ENCODE results near the gene KCNQ1.

The KCNQ1 gene

DNA sequence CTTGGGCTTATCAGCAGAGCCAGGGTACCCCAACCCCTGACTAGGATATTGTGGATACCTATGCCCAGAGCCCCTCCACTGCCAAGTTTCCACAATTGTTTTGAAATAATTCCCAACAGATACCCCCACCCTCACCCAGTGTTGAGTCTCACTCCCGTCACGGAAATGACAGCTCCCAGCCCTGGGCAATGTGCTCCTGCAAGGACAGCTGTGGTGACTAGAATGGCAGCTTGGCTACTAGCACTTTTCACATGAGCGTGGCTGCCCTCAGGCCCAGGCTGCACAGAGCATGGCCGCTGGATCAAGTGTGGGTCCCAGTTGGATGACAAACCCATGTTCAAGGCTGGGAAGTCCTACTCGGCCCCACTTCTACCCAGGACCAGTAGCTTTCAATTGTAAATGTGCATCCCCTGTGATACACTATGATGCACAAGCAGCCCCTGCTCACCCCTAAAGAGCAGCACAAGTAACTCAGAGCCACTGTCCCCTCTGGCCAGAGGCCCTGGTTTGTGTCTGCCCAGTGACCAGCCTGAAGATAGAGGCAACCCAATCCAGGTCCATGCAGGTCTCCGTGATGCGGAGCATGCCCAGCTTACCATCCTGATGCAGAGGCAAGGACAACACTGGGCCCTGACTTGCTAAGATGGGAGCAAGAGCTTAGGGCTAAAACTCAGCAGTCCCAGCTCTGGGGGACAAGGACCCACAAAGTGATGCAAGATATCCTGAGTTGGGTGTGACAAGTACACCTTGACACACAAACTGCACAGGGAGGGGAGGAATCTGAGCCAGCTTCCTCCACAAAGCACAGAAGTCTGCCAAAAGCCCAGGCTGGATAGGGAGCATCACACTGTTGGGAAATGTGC is 241.8 kb downstream of the KCNQ1 start:
- Histone ChIP-seq H3K4me1 (ENCODE audit: insufficient read depth, low read length) (no peaks in the 10 kb centered on the region), H3K79me2 (ENCODE audit: insufficient read depth, low read length) (no peaks in the 10 kb centered on the region), H3K27ac (ENCODE audit: low read length) (no peak overlapping the region), H4K20me1 (ENCODE audit: insufficient read depth, low read length) (peaks cover 16% of the 10 kb centered on the region), H2AFZ (ENCODE audit: low read depth, low read length) (no peak overlapping the region), H3K9me3 (ENCODE audit: insufficient read depth, low read length, severe bottlenecking) (no peaks in the 10 kb centered on the region), H3K27me3 (ENCODE audit: insufficient read depth, low read length, poor library complexity) (no peaks in the 10 kb centered on the region), H3K36me3 (ENCODE audit: insufficient read depth, low read length) (no peaks in the 10 kb centered on the region), H3K9ac (ENCODE audit: low read depth, low read length) (no peak overlapping the region), H3K4me3 (ENCODE audit: low read depth in 1 of 2, low read length in 2 of 2) (no peak overlapping the region), H3K4me2 (ENCODE audit: insufficient read depth, low read length) (no peak overlapping the region)
- ATAC-seq (ENCODE audit: insufficient read depth, low read depth) (no peak), DNase-seq (no peak)
- no peak for TF ChIP-seq EZH2 (IDR thresholded peaks at IDR 0.05; ENCODE audit: borderline replicate concordance, low read depth, low read length, severe bottlenecking)
- TF ChIP-seq, protein P1, sequence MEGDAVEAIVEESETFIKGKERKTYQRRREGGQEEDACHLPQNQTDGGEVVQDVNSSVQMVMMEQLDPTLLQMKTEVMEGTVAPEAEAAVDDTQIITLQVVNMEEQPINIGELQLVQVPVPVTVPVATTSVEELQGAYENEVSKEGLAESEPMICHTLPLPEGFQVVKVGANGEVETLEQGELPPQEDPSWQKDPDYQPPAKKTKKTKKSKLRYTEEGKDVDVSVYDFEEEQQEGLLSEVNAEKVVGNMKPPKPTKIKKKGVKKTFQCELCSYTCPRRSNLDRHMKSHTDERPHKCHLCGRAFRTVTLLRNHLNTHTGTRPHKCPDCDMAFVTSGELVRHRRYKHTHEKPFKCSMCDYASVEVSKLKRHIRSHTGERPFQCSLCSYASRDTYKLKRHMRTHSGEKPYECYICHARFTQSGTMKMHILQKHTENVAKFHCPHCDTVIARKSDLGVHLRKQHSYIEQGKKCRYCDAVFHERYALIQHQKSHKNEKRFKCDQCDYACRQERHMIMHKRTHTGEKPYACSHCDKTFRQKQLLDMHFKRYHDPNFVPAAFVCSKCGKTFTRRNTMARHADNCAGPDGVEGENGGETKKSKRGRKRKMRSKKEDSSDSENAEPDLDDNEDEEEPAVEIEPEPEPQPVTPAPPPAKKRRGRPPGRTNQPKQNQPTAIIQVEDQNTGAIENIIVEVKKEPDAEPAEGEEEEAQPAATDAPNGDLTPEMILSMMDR (IDR thresholded peaks at IDR 0.05; ENCODE audit: borderline replicate concordance, extremely low read depth, low read length, poor library complexity, severe bottlenecking) = no peak

DNA sequence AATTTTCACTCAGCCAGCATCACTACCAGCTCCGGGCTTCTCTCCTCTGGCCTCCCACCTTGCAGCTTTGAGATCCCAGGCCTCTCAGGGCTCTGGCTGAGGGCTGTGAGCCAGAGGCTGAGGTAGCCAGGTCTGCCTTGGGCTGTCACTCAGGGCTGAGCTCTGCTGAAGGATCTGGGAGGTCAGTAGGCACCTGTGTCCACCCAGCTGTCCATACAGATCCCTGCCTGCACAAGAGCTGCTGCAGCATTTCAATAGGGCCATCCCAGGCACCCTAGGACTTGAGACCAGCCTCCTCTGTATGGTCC is 242.4 kb downstream of the KCNQ1 start:
- Histone ChIP-seq H3K36me3 (ENCODE audit: insufficient read depth, low read length) (no peaks in the 10 kb centered on the region), H3K9ac (ENCODE audit: low read depth, low read length) (no peak overlapping the region), H3K4me1 (ENCODE audit: insufficient read depth, low read length) (no peaks in the 10 kb centered on the region), H4K20me1 (ENCODE audit: insufficient read depth, low read length) (peaks cover 22% of the 10 kb centered on the region), H2AFZ (ENCODE audit: low read depth, low read length) (no peak overlapping the region), H3K4me2 (ENCODE audit: insufficient read depth, low read length) (no peak overlapping the region), H3K27me3 (ENCODE audit: insufficient read depth, low read length, poor library complexity) (no peaks in the 10 kb centered on the region), H3K9me3 (ENCODE audit: insufficient read depth, low read length, severe bottlenecking) (no peaks in the 10 kb centered on the region), H3K4me3 (ENCODE audit: low read depth in 1 of 2, low read length in 2 of 2) (no peak overlapping the region), H3K27ac (ENCODE audit: low read length) (no peak overlapping the region), H3K79me2 (ENCODE audit: insufficient read depth, low read length) (no peaks in the 10 kb centered on the region)
- TF ChIP-seq, protein P1 (IDR thresholded peaks at IDR 0.05; ENCODE audit: borderline replicate concordance, extremely low read depth, low read length, poor library complexity, severe bottlenecking) = no peak
- TF ChIP-seq EZH2 (IDR thresholded peaks at IDR 0.05; ENCODE audit: borderline replicate concordance, low read depth, low read length, severe bottlenecking) = no peak
- DNase-seq = no peak
- ATAC-seq (ENCODE audit: insufficient read depth, low read depth) = no peak

DNA sequence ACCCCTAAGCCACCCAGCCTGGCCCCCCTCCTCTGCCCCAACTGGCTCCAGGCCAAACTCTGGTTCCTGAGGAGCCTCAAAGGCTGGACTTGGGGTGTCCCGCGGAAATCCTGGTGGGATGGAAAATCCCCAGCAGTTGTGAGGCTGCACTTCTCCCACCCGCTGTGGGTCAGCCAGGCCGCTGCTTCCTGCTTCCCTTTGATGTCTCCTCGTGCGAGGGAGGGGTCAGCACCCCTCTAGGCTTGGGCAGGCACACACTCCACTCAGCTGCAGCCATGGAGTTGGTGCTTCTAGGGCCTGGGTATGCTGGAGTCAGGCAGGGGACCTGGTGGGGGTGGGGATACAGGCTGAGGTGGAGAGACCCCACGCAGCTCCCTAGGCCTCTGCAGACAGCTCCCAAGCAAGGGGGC is 243.0 kb downstream of the KCNQ1 start:
- Histone ChIP-seq H3K4me2 (ENCODE audit: insufficient read depth, low read length) (no peak overlapping the region), H3K27ac (ENCODE audit: low read length) (no peak overlapping the region)

More for the DNA sequence above, 243.0 kb downstream of the KCNQ1 start:
- TF ChIP-seq EZH2 (IDR thresholded peaks at IDR 0.05; ENCODE audit: borderline replicate concordance, low read depth, low read length, severe bottlenecking) = no peak
- TF ChIP-seq, protein P1 (IDR thresholded peaks at IDR 0.05; ENCODE audit: borderline replicate concordance, extremely low read depth, low read length, poor library complexity, severe bottlenecking) = no peak
- H3K9ac ChIP-seq (ENCODE audit: low read depth, low read length) = no peak overlapping the region
- H4K20me1 ChIP-seq (ENCODE audit: insufficient read depth, low read length) = peaks cover 25% of the 10 kb centered on the region
- no peak overlapping the region for H2AFZ ChIP-seq (ENCODE audit: low read depth, low read length)
- no peak overlapping the region for H3K4me3 ChIP-seq (ENCODE audit: low read depth in 1 of 2, low read length in 2 of 2)
- H3K4me1 ChIP-seq (ENCODE audit: insufficient read depth, low read length) = no peaks in the 10 kb centered on the region
- no peaks in the 10 kb centered on the region for H3K79me2 ChIP-seq (ENCODE audit: insufficient read depth, low read length)
- H3K27me3 ChIP-seq (ENCODE audit: insufficient read depth, low read length, poor library complexity) = no peaks in the 10 kb centered on the region
- H3K36me3 ChIP-seq (ENCODE audit: insufficient read depth, low read length) = no peaks in the 10 kb centered on the region
- H3K9me3 ChIP-seq (ENCODE audit: insufficient read depth, low read length, severe bottlenecking) = no peaks in the 10 kb centered on the region
- no peak for DNase-seq
- no peak for ATAC-seq (ENCODE audit: insufficient read depth, low read depth)
